ENCODE results near the gene CALU.

Gene CALU

GRCh38 chr7:128739048-128739962, at the start of gene CALU:
Gene CALU, plus strand, starts transcription at chr7:128739359. Its CDS starts 9,225 bp downstream, at chr7:128748584.
- Histone ChIP-seq H3K27ac (ENCODE audit: low read depth, low read length) (peak within 1 kb of the TSS; percentile 75), H3K27me3 (ENCODE audit: control insufficient read depth, insufficient read depth, low read length) (no peaks in the 10 kb centered on the region), H3K4me1 (ENCODE audit: control insufficient read depth, insufficient read depth, low read length) (peaks cover 11% of the 10 kb centered on the region)

GRCh38 chr7:128691227-128691626, 47.9 kb upstream of the CALU start:
- Histone ChIP-seq H3K4me3 (ENCODE audit: low read depth, low read length) (no peak overlapping the region), H3K27ac (ENCODE audit: low read depth, low read length) (no peak overlapping the region), H3K9ac (ENCODE audit: low read length) (no peak overlapping the region), H3K27me3 (ENCODE audit: control insufficient read depth, insufficient read depth, low read length) (no peaks in the 10 kb centered on the region), H3K9me3 (ENCODE audit: control insufficient read depth, insufficient read depth, low read depth, low read length) (no peaks in the 10 kb centered on the region), H3K36me3 (ENCODE audit: control insufficient read depth, insufficient read depth, low read length) (no peaks in the 10 kb centered on the region), H3K4me1 (ENCODE audit: control insufficient read depth, insufficient read depth, low read length) (no peaks in the 10 kb centered on the region)

More at GRCh38 chr7:128739048-128739962, at the start of gene CALU:
- Histone ChIP-seq H3K4me3 (ENCODE audit: low read depth, low read length) (peak within 1 kb of the TSS; percentile 88), H3K9me3 (ENCODE audit: control insufficient read depth, insufficient read depth, low read depth, low read length) (no peaks in the 10 kb centered on the region), H3K9ac (ENCODE audit: low read length) (peak within 1 kb of the TSS; percentile 93), H3K36me3 (ENCODE audit: control insufficient read depth, insufficient read depth, low read length) (0 out of 2 replicates have a peak, but pooled peaks cover 6% of the 10 kb centered on the region)

DNA sequence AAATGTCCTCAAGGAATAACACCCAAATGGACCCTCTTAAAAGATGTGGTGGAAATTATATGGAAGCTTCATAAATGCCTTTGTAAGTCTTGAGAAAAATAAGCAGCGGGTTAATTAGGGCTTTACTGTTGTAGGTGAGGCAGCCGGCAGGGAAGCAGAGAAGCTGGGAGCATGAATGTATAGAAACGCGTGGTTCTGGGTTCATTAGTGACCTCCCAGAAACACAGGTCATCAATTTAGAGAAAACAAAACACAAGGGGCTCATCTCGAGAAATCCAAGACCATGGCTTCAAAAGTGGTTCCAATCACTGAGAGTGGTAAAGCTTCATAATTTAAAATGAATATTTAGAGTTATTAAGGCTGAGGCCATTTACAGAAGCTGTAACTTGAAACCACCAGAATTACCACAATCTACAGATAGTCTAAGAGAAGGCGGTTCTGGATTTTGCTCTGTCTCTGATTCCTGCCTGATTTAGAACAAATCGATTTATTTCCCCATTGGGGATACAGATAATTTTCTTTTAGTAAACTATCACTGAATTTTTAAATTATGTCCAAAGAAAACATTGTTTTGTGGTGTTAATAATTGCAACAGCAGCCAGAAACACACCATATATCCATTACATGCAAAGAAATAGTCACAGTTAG, 46.4 kb upstream of the CALU start:
- Histone ChIP-seq H3K4me1 (ENCODE audit: control insufficient read depth, insufficient read depth, low read length) (peaks cover under 1% of the 10 kb centered on the region), H3K9ac (ENCODE audit: low read length) (no peak overlapping the region), H3K27me3 (ENCODE audit: control insufficient read depth, insufficient read depth, low read length) (no peaks in the 10 kb centered on the region), H3K4me3 (ENCODE audit: low read depth, low read length) (no peak overlapping the region), H3K36me3 (ENCODE audit: control insufficient read depth, insufficient read depth, low read length) (no peaks in the 10 kb centered on the region), H3K27ac (ENCODE audit: low read depth, low read length) (no peak overlapping the region), H3K9me3 (ENCODE audit: control insufficient read depth, insufficient read depth, low read depth, low read length) (no peaks in the 10 kb centered on the region)

DNA sequence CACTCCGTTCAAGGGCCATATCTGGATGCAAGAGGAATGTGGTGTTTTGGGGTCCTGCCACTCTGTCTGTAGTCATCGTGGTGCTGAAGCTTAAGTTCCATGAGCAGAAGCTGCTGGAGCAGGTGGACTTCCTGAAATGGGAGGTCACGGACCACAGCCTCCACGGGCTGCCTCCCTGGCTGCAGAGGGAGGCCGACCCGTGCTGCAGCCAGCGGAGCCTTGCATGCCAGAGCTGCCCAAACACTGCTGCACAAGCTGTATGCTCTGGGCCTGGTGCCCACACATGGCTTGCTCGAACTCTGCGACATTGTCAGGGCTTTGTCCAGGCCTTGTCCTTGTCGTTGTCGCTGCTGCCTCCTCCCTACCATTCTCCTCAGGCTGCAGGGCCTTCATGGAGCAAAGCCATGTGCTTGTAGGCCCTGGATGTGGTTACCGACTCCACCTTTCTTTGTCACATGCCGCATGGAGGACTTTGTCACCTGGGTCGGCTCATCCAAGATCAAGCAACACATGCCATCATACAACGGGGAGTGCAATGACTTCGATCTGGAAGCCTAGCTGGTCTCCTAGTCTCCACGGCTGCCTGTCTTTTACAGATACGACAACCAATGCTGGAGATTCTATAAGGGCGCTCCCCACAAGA, 45.7 kb upstream of the CALU start:
- peaks cover 8% of the 10 kb centered on the region for H3K4me1 ChIP-seq (ENCODE audit: control insufficient read depth, insufficient read depth, low read length)
- no peak overlapping the region for H3K27ac ChIP-seq (ENCODE audit: low read depth, low read length)
- no peak overlapping the region for H3K4me3 ChIP-seq (ENCODE audit: low read depth, low read length)
- H3K27me3 ChIP-seq (ENCODE audit: control insufficient read depth, insufficient read depth, low read length), result 0 out of 2 replicates have a peak, but pooled peaks cover 5% of the 10 kb centered on the region
- H3K9me3 ChIP-seq (ENCODE audit: control insufficient read depth, insufficient read depth, low read depth, low read length), result no peaks in the 10 kb centered on the region
- H3K36me3 ChIP-seq (ENCODE audit: control insufficient read depth, insufficient read depth, low read length), result no peaks in the 10 kb centered on the region
- H3K9ac ChIP-seq (ENCODE audit: low read length), result no peak overlapping the region

GRCh38 chr7:128694738-128695137, 44.4 kb upstream of the CALU start:
- Histone ChIP-seq H3K4me1 (ENCODE audit: control insufficient read depth, insufficient read depth, low read length) (peaks cover 18% of the 10 kb centered on the region), H3K36me3 (ENCODE audit: control insufficient read depth, insufficient read depth, low read length) (no peaks in the 10 kb centered on the region), H3K27ac (ENCODE audit: low read depth, low read length) (no peak overlapping the region), H3K4me3 (ENCODE audit: low read depth, low read length) (no peak overlapping the region), H3K9ac (ENCODE audit: low read length) (no peak overlapping the region), H3K9me3 (ENCODE audit: control insufficient read depth, insufficient read depth, low read depth, low read length) (no peaks in the 10 kb centered on the region), H3K27me3 (ENCODE audit: control insufficient read depth, insufficient read depth, low read length) (0 out of 2 replicates have a peak, but pooled peaks cover 5% of the 10 kb centered on the region)

- peaks cover 21% of the 10 kb centered on the region for H3K4me1 ChIP-seq (ENCODE audit: control insufficient read depth, insufficient read depth, low read length)
- H3K4me3 ChIP-seq (ENCODE audit: low read depth, low read length), result peak overlapping the region; percentile 69
- peak overlapping the region; percentile 72 for H3K9ac ChIP-seq (ENCODE audit: low read length)
- peaks cover 6% of the 10 kb centered on the region for H3K9me3 ChIP-seq (ENCODE audit: control insufficient read depth, insufficient read depth, low read depth, low read length)
- no peak overlapping the region for H3K27ac ChIP-seq (ENCODE audit: low read depth, low read length)
- 0 out of 2 replicates have a peak, but pooled peaks cover 5% of the 10 kb centered on the region for H3K27me3 ChIP-seq (ENCODE audit: control insufficient read depth, insufficient read depth, low read length)
- H3K36me3 ChIP-seq (ENCODE audit: control insufficient read depth, insufficient read depth, low read length), result no peaks in the 10 kb centered on the region
Measured at GRCh38 chr7:128697302-128697905, 41.8 kb upstream of the CALU start.

DNA sequence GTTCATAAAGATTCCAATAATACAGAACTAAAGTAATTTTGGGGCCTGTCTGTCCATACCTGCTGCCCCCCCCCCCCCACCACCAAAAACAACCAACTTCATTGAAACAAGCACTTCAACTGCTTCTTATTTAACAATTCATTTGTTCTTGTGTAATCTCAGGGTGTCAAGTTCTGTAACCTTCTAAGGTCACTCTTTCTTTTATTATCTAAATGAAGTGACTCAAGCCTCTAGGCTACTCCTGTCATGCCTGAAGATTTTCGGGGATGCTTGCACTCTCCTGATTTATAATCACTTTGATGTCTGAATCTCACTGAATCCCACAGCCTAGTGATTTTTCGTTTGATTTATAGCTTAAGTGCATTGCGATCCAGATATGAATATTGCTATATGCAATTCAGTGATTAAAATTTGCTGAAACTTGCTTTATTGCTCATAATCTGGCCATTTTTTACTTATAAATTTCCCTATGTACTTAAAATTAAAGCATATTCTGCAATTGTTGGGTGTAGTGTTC, 39.9 kb upstream of the CALU start:
- peaks cover 6% of the 10 kb centered on the region for H3K9me3 ChIP-seq (ENCODE audit: control insufficient read depth, insufficient read depth, low read depth, low read length)
- no peak overlapping the region for H3K9ac ChIP-seq (ENCODE audit: low read length)
- no peaks in the 10 kb centered on the region for H3K36me3 ChIP-seq (ENCODE audit: control insufficient read depth, insufficient read depth, low read length)
- H3K4me1 ChIP-seq (ENCODE audit: control insufficient read depth, insufficient read depth, low read length), result peaks cover 23% of the 10 kb centered on the region
- peak overlapping the region; percentile 32 for H3K4me3 ChIP-seq (ENCODE audit: low read depth, low read length)
- H3K27ac ChIP-seq (ENCODE audit: low read depth, low read length), result no peak overlapping the region
- 0 out of 2 replicates have a peak, but pooled peaks cover 5% of the 10 kb centered on the region for H3K27me3 ChIP-seq (ENCODE audit: control insufficient read depth, insufficient read depth, low read length)

- no peak overlapping the region for H3K9ac ChIP-seq (ENCODE audit: low read length)
- peaks cover 6% of the 10 kb centered on the region for H3K9me3 ChIP-seq (ENCODE audit: control insufficient read depth, insufficient read depth, low read depth, low read length)
- peaks cover 29% of the 10 kb centered on the region for H3K4me1 ChIP-seq (ENCODE audit: control insufficient read depth, insufficient read depth, low read length)
- H3K27me3 ChIP-seq (ENCODE audit: control insufficient read depth, insufficient read depth, low read length), result 0 out of 2 replicates have a peak, but pooled peaks cover 5% of the 10 kb centered on the region
- H3K36me3 ChIP-seq (ENCODE audit: control insufficient read depth, insufficient read depth, low read length), result no peaks in the 10 kb centered on the region
- no peak overlapping the region for H3K4me3 ChIP-seq (ENCODE audit: low read depth, low read length)
- H3K27ac ChIP-seq (ENCODE audit: low read depth, low read length), result no peak overlapping the region
Measured at GRCh38 chr7:128699895-128700294, 39.3 kb upstream of the CALU start.

- Histone ChIP-seq H3K27me3 (ENCODE audit: control insufficient read depth, insufficient read depth, low read length) (0 out of 2 replicates have a peak, but pooled peaks cover 5% of the 10 kb centered on the region), H3K27ac (ENCODE audit: low read depth, low read length) (no peak overlapping the region), H3K9me3 (ENCODE audit: control insufficient read depth, insufficient read depth, low read depth, low read length) (peaks cover 6% of the 10 kb centered on the region), H3K4me1 (ENCODE audit: control insufficient read depth, insufficient read depth, low read length) (peaks cover 37% of the 10 kb centered on the region), H3K36me3 (ENCODE audit: control insufficient read depth, insufficient read depth, low read length) (no peaks in the 10 kb centered on the region), H3K9ac (ENCODE audit: low read length) (no peak overlapping the region), H3K4me3 (ENCODE audit: low read depth, low read length) (no peak overlapping the region)
Measured at GRCh38 chr7:128701062-128701785, 37.9 kb upstream of the CALU start.

Measured in HUES6 (cell line).